ENCODE data around the gene ACADS. TPM values are rescaled to one million over a fixed set of nuclear protein-coding genes. Genes with fewer than 3 reads are reported as not detected.

The ACADS gene
- total RNA-seq, 1 experiment from 2014 or later: 2.1 TPM

DNA sequence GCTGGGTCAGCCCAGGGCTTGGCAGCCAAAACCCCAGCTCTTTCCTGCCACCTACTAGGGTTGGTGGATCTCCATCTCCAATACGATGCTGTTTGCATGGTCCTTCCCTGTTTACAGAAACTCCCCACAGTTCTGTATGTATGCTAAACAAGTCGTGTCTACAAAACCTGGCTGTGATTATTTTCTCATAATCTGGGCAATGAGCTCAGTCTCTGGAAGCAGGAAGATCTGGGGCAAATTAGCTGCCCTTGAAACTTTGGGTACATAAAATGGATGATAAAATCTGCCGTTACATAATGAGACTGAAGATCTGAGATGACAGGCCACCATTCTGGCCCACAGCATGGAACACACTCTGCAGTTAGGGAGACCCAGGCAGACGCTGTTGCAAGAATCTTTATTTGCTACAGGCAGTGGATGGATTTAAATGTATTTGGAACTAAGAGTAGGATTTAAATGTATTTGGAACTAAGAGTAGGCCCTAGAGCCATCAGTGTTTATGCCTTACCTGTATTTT is 31.7 kb downstream of the ACADS start:
- no peaks in the 10 kb centered on the region for H3K27me3 Mint-ChIP-seq (ENCODE audit: insufficient read depth, unreplicated experiment)
- intact Hi-C loops (cut with micrococcal nuclease): no loop called here
- ChIA-PET POLR2A (interaction anchor here (0.6 to 1.5 kb wide), 4 partner anchors 13 to 1366 kb away, joined by 3 to 5 read pairs (median 3); no protein-coding TSS in a partner anchor), CTCF (interaction anchor here (0.9 to 2.9 kb wide), 2 partner anchors 10 to 215 kb away, joined by 4 to 8 read pairs; no protein-coding TSS in a partner anchor)
- no peak for TF ChIP-seq CTCF (IDR thresholded peaks at IDR 0.05; ENCODE audit: unreplicated experiment)
- DNase-seq (ENCODE audit: unreplicated experiment): no peak
- no peak overlapping the region for H3K4me3 Mint-ChIP-seq (ENCODE audit: unreplicated experiment)
- H3K36me3 Mint-ChIP-seq (ENCODE audit: insufficient read depth, unreplicated experiment): peaks cover 17% of the 10 kb centered on the region
- no TSS peak for BruUV-seq (replicated peaks)
- no peaks in the 10 kb centered on the region for H3K9me3 Mint-ChIP-seq (ENCODE audit: unreplicated experiment)
- no peaks in the 10 kb centered on the region for H3K4me1 Mint-ChIP-seq (ENCODE audit: insufficient read depth, unreplicated experiment)
- no peak overlapping the region for H3K27ac Mint-ChIP-seq (ENCODE audit: low read depth, unreplicated experiment)

DNA sequence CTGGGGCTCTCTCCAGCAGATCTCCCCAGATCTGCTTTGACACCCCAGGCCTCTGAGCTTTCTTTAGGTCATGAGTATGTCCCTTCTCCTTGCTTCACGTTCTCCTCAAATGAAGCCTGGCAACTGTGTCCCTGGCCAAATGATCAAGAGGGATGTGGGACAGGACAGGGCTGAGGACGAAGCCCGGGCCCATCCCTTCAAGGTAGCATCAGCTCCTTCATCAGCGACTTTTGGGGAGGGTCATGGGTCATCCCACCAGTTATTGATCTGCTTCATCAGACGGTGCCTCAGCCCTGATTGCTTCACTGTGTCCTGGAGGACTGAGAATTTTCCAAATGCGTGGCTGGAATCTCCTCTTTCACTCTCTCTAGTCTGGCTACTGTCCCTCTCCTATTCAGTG is 32.3 kb downstream of the ACADS start:
- no peak for TF ChIP-seq CTCF (IDR thresholded peaks at IDR 0.05; ENCODE audit: unreplicated experiment)
- no peaks in the 10 kb centered on the region for H3K9me3 Mint-ChIP-seq (ENCODE audit: unreplicated experiment)
- H3K36me3 Mint-ChIP-seq (ENCODE audit: insufficient read depth, unreplicated experiment): peaks cover 24% of the 10 kb centered on the region
- no peaks in the 10 kb centered on the region for H3K27me3 Mint-ChIP-seq (ENCODE audit: insufficient read depth, unreplicated experiment)
- H3K4me1 Mint-ChIP-seq (ENCODE audit: insufficient read depth, unreplicated experiment): no peaks in the 10 kb centered on the region
- no TSS peak for BruUV-seq (replicated peaks)
- intact Hi-C loops (cut with micrococcal nuclease): no loop called here
- ChIA-PET CTCF (interaction anchor here (0.9 to 2.9 kb wide), 2 partner anchors 9 to 214 kb away, joined by 4 to 8 read pairs; no protein-coding TSS in a partner anchor), POLR2A (interaction anchor here (1.5 kb wide), 1 partner anchor 12 kb away, joined by 5 read pairs; no protein-coding TSS in a partner anchor)
- DNase-seq (ENCODE audit: unreplicated experiment): no peak
- H3K27ac Mint-ChIP-seq (ENCODE audit: low read depth, unreplicated experiment): no peak overlapping the region
- no peak overlapping the region for H3K4me3 Mint-ChIP-seq (ENCODE audit: unreplicated experiment)

DNA sequence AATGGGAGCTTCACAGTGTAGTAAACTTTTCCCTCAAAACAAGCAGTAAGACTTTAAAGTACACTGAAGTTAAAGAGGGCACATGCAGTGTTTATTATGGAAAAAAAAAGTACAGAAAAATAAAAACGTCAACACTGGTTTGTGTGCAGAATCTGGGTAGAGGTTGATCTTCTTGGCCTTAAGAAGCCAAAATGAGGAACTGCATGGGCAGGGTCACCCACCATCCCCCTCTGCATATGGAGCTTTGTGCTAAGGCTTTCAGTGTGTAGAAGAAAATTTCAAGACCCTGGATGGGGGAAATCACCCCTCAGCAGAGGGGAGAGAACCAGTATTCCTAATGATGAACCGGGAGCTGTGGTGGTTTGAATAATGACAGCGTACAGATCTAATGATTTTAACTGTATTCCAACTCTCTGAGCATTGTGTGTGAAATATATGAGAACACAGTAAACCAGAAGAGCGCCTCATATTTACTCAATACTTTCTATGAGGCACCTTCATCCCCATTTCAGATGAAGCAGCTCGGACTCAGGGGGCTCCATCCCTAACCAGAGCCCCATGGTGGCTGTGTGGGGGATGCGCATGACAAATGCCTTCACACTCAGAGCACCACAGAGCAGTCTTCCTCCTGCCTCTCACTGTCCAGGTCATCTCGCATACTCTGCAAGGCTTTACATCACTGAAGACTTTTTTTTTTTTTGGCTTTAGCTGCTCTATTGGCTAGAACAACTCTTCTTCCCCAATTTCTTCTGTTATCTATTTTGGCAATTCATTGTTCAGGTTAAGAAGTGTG is 33.4 kb downstream of the ACADS start:
- H3K4me3 Mint-ChIP-seq (ENCODE audit: unreplicated experiment): no peak overlapping the region
- H3K4me1 Mint-ChIP-seq (ENCODE audit: insufficient read depth, unreplicated experiment): no peaks in the 10 kb centered on the region
- H3K27ac Mint-ChIP-seq (ENCODE audit: low read depth, unreplicated experiment): no peak overlapping the region
- no peaks in the 10 kb centered on the region for H3K9me3 Mint-ChIP-seq (ENCODE audit: unreplicated experiment)
- no TSS peak for BruUV-seq (replicated peaks)
- H3K27me3 Mint-ChIP-seq (ENCODE audit: insufficient read depth, unreplicated experiment): no peaks in the 10 kb centered on the region
- peaks cover 32% of the 10 kb centered on the region for H3K36me3 Mint-ChIP-seq (ENCODE audit: insufficient read depth, unreplicated experiment)
- intact Hi-C loops (cut with micrococcal nuclease): no loop called here
- no peak for DNase-seq (ENCODE audit: unreplicated experiment)
- ChIA-PET CTCF (interaction anchor here (1.2 kb wide), 1 partner anchor 30 kb away, joined by 3 read pairs; no protein-coding TSS in a partner anchor), POLR2A (interaction anchor here (0.8 kb wide), 1 partner anchor 132 kb away, joined by 3 read pairs; no protein-coding TSS in a partner anchor)
- no peak for TF ChIP-seq CTCF (IDR thresholded peaks at IDR 0.05; ENCODE audit: unreplicated experiment)

DNA sequence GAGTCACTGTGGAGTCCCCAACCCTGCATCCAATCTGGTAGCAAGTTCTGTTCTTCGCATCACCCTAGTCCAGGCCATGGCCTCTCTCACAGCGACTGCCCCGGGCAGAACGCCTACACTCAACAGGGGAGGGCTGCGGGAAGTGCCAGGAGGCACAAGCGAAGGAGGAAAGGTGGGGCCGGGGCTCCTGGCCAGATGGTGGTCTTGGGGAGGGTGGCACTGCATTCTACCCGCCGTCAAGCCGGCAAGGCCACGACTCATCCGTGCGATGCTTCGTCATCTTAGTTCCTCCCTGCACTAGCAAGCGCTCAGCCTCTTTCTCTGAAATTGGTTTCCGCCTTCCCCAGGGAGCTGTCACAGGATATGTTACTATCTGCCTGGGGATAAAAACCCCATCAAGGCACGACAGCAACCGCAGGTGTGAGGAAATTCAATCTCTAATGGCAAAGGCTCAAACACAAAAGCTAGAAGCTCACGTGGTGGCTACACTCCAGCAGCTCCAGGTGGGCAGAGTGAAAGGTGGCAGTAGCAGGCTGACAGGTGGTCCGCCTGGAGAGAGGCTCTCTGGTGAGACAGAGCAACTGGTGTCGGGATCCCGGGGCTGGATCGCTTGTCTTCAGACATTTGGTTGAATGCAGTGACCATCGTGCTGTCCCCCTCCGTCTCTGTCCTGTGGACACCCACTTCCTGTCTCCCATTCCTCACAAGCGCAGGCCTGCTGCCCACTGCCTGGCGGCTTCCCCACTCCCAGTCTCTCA is 34.1 kb downstream of the ACADS start:
- no peaks in the 10 kb centered on the region for H3K27me3 Mint-ChIP-seq (ENCODE audit: insufficient read depth, unreplicated experiment)
- no peak overlapping the region for H3K27ac Mint-ChIP-seq (ENCODE audit: low read depth, unreplicated experiment)
- BruUV-seq (replicated peaks): no TSS peak
- intact Hi-C loops (cut with micrococcal nuclease): no loop called here
- CTCF ChIA-PET: interaction anchor here (1.2 kb wide), 1 partner anchor 29 kb away, joined by 3 read pairs; no protein-coding TSS in a partner anchor
- peaks cover 40% of the 10 kb centered on the region for H3K36me3 Mint-ChIP-seq (ENCODE audit: insufficient read depth, unreplicated experiment)
- DNase-seq (ENCODE audit: unreplicated experiment): no peak
- no peaks in the 10 kb centered on the region for H3K9me3 Mint-ChIP-seq (ENCODE audit: unreplicated experiment)
- no peaks in the 10 kb centered on the region for H3K4me1 Mint-ChIP-seq (ENCODE audit: insufficient read depth, unreplicated experiment)
- TF ChIP-seq CTCF (IDR thresholded peaks at IDR 0.05; ENCODE audit: unreplicated experiment): no peak
- POLR2A ChIA-PET: no interaction called here
- H3K4me3 Mint-ChIP-seq (ENCODE audit: unreplicated experiment): no peak overlapping the region

Data from MCF 10A (cell line).